Panc1 (cell line): ENCODE results near the gene PLEKHA8. TPM values are rescaled to one million over a fixed set of nuclear protein-coding genes. Genes with fewer than 3 reads are reported as not detected.

ENCODE experiments used
- ATAC-seq: fragments of 200-7000 bp; cut with Tn5 transposase; 2 replicates; pipeline ENCODE4 v1.9.1; 2020; ENCODE audit warnings: mild to moderate bottlenecking, moderate library complexity
- BruUV-seq: library from RNA; stranded (reverse); fragments of 400-500 nt; replicated peaks from 2 replicates; lab custom pipeline; 2021; lab: Mats Ljungman, UMichigan
- CTCF ChIA-PET: fragments of 300-600 bp; sonication (Branson Sonifier 250); formaldehyde crosslinking; loops from one replicate; lab custom pipeline; 2022; ENCODE audit warnings: antibody characterized with exemption; lab: Charles Lee
- POLR2A ChIA-PET: fragments of 300-600 bp; sonication (Branson Sonifier 250); formaldehyde crosslinking; loops from one replicate; lab custom pipeline; 2022; ENCODE audit warnings: antibody characterized with exemption; lab: Charles Lee
- DNase-seq: peaks from one replicate; pipeline ENCODE4 v3.0.0-alpha.2; 2010; ENCODE audit warnings: low read depth, low spot score
- H3K27ac ChIP-seq: 2 replicates; pipeline ENCODE4 v1.5.1; 2011; ENCODE audit warnings: mild to moderate bottlenecking, low read length, inconsistent platforms
- H3K27me3 ChIP-seq: fragments of 200-500 bp; sonication (Bioruptor generic); 2 replicates; pipeline ENCODE4 v1.6.0; 2014; ENCODE audit warnings: low read length, inconsistent platforms; ENCODE audit not compliant: control insufficient read depth, insufficient read depth
- H3K36me3 ChIP-seq: fragments of 200-500 bp; sonication (Bioruptor generic); 2 replicates; pipeline ENCODE4 v1.5.1; 2014; ENCODE audit warnings: inconsistent platforms, mild to moderate bottlenecking, low read length, moderate library complexity; ENCODE audit not compliant: control insufficient read depth, insufficient read depth
- H3K4me1 ChIP-seq: 2 replicates; pipeline ENCODE4 v1.5.1; 2011; ENCODE audit warnings: inconsistent platforms, mild to moderate bottlenecking, low read length, moderate library complexity; ENCODE audit not compliant: control insufficient read depth, insufficient read depth
- H3K4me3 ChIP-seq, 2 experiments: 2 replicates each; pipeline ENCODE4 v1.5.1; 2011 to 2012; ENCODE audit warnings: low read depth in 2 of 2, low read length in 2 of 2, mild to moderate bottlenecking in 2 of 2, inconsistent platforms in 1 of 2, moderate library complexity in 1 of 2
- H3K9me3 ChIP-seq: fragments of 200-500 bp; sonication (Bioruptor generic); 2 replicates; pipeline ENCODE4 v1.5.1; 2014; ENCODE audit warnings: low read depth, mild to moderate bottlenecking, inconsistent platforms, low read length, moderate library complexity; ENCODE audit not compliant: control insufficient read depth, insufficient read depth
- POLR2AphosphoS5 ChIP-seq: IDR thresholded peaks from 2 replicates; pipeline ENCODE4 v1.6.1; 2012; ENCODE audit warnings: mild to moderate bottlenecking, low read depth, low read length, moderate library complexity
- SIN3A ChIP-seq: IDR thresholded peaks from 2 replicates; pipeline ENCODE4 v1.6.1; 2012; ENCODE audit warnings: low read depth, mild to moderate bottlenecking, low read length, moderate library complexity, borderline replicate concordance; ENCODE audit not compliant: insufficient read depth
- TCF7L2 ChIP-seq: IDR thresholded peaks from 2 replicates; pipeline ENCODE4 v1.6.1; 2011; ENCODE audit warnings: mild to moderate bottlenecking, low read depth, low read length, inconsistent platforms
- in situ Hi-C: cut with HindIII; loops from 2 replicates; pipeline ENCODE4 v1.10.0; 2016; ENCODE audit warnings: low sequenced_read_pairs, low pct_unique_long_range_greater_than_20kb
- intact Hi-C: fragments of 100-400 bp; cut with micrococcal nuclease; formaldehyde crosslinking; loops from one replicate; pipeline ENCODE4 v1.10.0; 2022; ENCODE audit not compliant: unreplicated experiment
- total RNA-seq: library from RNA; stranded (reverse); gene quantifications from one replicate; pipeline ENCODE4 v1.2.1, GENCODE V29; 2021; ENCODE audit not compliant: unreplicated experiment
- TF ChIP-seq, protein P1 (sequence below), 2 experiments: IDR thresholded peaks; 2 replicates each; pipeline ENCODE4 v1.6.1; 2011 to 2012; ENCODE audit warnings: low read depth in 2 of 2, control low read depth in 1 of 2, low read length in 1 of 2, mild to moderate bottlenecking in 1 of 2, moderate library complexity in 1 of 2; ENCODE audit not compliant: insufficient read depth in 1 of 2
- TF ChIP-seq, protein P2 (sequence below): fragments of 450-650 bp; IDR thresholded peaks from 2 replicates; pipeline ENCODE4 v1.5.1; 2017; ENCODE audit warnings: mild to moderate bottlenecking

PLEKHA8 gene
- total RNA-seq, 1 experiment from 2014 or later: 20.7 TPM

DNA sequence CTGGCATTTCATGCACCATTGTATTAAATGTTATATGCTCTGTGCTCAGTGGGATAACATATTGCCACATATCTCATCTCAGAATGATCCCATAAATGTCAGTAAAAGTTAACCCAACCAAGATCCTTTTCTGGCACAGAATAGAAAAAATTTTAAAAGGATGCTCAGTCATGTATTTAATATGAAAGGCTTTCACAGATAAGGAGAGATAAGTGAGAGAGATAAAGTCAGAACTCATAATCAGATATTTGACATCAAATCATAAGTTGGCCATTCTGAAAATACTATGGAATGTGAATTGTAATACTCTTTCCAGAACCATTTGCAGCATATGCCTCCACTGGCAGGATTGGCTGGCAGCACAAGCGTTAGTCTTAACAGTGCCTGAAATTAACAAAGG is 38.5 kb downstream of the PLEKHA8 start:
- Histone ChIP-seq H3K27ac (no peak overlapping the region), H3K36me3 (peaks cover 5% of the 10 kb centered on the region), H3K4me1 (no peaks in the 10 kb centered on the region), H3K27me3 (no peaks in the 10 kb centered on the region), H3K9me3 (no peaks in the 10 kb centered on the region), H3K4me3 (no peak overlapping the region)
- ATAC-seq: no peak
- POLR2A ChIA-PET: no interaction called here
- TF ChIP-seq, protein P1, sequence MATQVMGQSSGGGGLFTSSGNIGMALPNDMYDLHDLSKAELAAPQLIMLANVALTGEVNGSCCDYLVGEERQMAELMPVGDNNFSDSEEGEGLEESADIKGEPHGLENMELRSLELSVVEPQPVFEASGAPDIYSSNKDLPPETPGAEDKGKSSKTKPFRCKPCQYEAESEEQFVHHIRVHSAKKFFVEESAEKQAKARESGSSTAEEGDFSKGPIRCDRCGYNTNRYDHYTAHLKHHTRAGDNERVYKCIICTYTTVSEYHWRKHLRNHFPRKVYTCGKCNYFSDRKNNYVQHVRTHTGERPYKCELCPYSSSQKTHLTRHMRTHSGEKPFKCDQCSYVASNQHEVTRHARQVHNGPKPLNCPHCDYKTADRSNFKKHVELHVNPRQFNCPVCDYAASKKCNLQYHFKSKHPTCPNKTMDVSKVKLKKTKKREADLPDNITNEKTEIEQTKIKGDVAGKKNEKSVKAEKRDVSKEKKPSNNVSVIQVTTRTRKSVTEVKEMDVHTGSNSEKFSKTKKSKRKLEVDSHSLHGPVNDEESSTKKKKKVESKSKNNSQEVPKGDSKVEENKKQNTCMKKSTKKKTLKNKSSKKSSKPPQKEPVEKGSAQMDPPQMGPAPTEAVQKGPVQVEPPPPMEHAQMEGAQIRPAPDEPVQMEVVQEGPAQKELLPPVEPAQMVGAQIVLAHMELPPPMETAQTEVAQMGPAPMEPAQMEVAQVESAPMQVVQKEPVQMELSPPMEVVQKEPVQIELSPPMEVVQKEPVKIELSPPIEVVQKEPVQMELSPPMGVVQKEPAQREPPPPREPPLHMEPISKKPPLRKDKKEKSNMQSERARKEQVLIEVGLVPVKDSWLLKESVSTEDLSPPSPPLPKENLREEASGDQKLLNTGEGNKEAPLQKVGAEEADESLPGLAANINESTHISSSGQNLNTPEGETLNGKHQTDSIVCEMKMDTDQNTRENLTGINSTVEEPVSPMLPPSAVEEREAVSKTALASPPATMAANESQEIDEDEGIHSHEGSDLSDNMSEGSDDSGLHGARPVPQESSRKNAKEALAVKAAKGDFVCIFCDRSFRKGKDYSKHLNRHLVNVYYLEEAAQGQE (IDR thresholded peaks at IDR 0.05; ENCODE audit: insufficient read depth in 1 of 2, low read depth in 2 of 2, low read length in 1 of 2): no peak
- DNase-seq: no peak
- no TSS peak for BruUV-seq
- intact Hi-C loops (no loop called here), in situ Hi-C loops (no loop called here)
- CTCF ChIA-PET: no interaction called here

DNA sequence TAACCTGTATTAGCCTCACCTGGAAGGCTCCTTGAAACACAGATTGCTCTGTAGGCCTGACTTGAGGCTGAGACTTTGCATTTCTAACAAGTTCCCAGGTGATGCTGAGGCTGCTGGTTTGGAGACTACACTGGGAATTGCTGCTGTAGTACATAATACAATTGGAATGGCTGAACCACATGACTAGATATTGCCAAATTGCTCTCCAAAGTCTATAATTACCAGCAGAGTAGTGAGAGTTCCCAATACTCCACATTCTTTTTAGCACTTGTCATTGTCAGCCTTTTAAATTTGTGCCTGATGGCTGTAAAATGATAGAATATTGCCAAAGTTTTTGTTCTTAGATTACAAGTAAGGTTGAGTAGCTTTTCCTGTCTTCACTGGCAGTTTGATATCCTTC is 39.9 kb downstream of the PLEKHA8 start:
- no peak for DNase-seq
- no peaks in the 10 kb centered on the region for H3K9me3 ChIP-seq
- intact Hi-C loops: no loop called here
- BruUV-seq: no TSS peak
- ChIA-PET CTCF (no interaction called here), POLR2A (no interaction called here)
- H3K36me3 ChIP-seq: peaks cover under 1% of the 10 kb centered on the region
- H3K27ac ChIP-seq: no peak overlapping the region
- in situ Hi-C loops: no loop called here
- H3K4me3 ChIP-seq: no peak overlapping the region
- no peaks in the 10 kb centered on the region for H3K27me3 ChIP-seq
- no peak for ATAC-seq
- H3K4me1 ChIP-seq: no peaks in the 10 kb centered on the region
- TF ChIP-seq SIN3A (no peak), POLR2AphosphoS5 (no peak), TCF7L2 (no peak)
- TF ChIP-seq, protein P1 (IDR thresholded peaks at IDR 0.05; ENCODE audit: insufficient read depth in 1 of 2, low read depth in 2 of 2, low read length in 1 of 2): no peak
- TF ChIP-seq, protein P2, sequence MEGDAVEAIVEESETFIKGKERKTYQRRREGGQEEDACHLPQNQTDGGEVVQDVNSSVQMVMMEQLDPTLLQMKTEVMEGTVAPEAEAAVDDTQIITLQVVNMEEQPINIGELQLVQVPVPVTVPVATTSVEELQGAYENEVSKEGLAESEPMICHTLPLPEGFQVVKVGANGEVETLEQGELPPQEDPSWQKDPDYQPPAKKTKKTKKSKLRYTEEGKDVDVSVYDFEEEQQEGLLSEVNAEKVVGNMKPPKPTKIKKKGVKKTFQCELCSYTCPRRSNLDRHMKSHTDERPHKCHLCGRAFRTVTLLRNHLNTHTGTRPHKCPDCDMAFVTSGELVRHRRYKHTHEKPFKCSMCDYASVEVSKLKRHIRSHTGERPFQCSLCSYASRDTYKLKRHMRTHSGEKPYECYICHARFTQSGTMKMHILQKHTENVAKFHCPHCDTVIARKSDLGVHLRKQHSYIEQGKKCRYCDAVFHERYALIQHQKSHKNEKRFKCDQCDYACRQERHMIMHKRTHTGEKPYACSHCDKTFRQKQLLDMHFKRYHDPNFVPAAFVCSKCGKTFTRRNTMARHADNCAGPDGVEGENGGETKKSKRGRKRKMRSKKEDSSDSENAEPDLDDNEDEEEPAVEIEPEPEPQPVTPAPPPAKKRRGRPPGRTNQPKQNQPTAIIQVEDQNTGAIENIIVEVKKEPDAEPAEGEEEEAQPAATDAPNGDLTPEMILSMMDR: no peak
